ENCODE measurements around the gene NEDD4L.
"Not testable (repeated sequence)": the region's sequence is repeated elsewhere in the genome, so short reads cannot be mapped to it uniquely, and the experiment has no call there.

Gene NEDD4L

GRCh38 chr18:58158459-58158858 lies 114.4 kb downstream of the NEDD4L start:
- no peak for DNase-seq

DNA sequence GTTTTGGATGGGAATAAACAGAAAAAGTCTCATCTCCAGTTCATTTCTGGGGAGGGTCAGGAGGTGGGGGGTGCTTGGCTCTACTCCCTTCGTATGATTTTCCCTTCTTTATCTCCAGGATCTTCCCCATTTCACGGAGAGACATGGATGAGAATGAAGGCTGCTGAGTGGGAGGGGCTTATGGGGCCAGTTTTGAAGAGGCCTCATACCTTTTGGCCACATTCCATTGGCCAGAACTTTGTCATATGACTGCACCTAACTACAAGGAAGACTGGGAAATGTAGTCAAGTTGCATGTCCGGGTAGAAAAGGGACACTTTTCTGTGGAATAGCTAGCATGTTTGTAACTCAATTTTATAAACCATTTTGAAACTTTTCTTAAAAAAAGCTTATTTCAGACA lies 117.6 kb downstream of the NEDD4L start:
- DNase-seq, result no peak

DNA sequence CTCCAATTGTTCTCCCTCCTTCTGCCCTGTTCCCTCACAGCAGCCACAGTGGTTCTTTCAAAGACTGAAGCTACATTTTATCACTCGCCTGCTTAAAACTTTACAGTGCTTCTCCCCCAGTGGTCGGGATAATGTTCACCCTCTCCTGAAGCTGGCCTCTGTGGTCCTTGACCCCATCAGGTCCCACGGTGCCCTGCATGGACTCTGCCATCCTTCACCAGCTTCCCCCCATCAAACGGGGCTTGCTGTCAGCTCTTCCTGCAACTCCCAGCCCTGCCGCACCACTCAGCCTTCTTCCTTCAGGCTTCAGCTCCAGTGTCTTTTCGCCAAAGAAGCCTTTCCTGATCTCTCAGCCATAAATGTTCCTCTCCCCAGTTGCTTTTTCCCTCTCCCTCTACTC lies 118.1 kb downstream of the NEDD4L start:
- DNase-seq, result no peak

DNA sequence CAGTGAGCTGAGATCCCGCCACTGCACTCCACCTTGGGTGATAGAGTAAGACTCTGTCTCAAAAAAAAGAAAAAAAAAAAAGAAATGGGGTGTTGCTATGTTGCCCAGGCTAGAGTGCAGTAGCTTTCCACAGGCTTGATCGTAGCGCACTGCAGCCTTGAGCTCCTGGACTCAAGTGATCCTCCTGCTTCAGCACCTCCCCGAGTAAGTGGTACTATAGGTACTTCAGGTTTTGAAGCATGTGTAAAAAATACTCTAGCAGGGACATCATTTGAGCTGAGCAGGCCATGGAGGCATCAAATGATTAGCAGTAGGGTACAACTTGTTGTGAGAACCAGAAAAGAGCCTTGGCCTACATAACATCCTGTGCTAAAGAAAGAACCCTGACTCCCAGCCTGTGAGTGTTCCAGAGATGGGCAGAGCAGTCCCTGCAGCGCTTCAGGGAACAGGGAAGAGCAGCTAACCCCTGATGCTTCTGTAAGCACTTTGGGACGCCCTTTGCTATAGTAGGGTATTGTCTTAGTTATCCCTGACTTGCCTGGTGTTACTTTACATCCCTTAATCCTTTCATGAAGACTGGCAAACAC lies 119.1 kb downstream of the NEDD4L start:
- DNase-seq, result no peak

- no peak for DNase-seq
These were observed 122.3 kb downstream of the NEDD4L start for GRCh38 chr18:58166278-58166844.

- no peak for DNase-seq
These were observed 123.0 kb downstream of the NEDD4L start for GRCh38 chr18:58167073-58167472.

GRCh38 chr18:58168221-58168620 lies 124.2 kb downstream of the NEDD4L start:
- DNase-seq, result no peak

- DNase-seq, result no peak
These were observed 125.0 kb downstream of the NEDD4L start for GRCh38 chr18:58168993-58169392.

DNA sequence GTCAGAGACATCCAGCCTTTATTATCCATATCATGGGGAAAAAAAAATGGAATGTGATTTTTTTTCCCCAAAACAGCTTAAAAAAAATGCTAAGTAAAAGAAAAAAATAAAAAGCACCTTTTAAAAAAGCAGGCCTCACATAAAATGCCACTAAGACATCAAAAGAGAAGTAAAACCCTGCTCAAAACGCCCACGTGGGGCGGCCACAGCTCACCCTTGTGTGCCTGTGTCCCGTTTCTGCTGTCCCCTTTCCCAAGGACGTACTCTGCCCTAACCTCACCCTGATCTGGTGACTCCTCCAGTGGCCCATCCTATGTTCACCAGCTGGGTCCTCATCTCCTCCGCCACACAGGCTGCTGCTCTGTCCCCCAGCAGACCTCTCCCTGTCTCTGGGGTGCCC lies 125.4 kb downstream of the NEDD4L start:
- no peak for DNase-seq

DNA sequence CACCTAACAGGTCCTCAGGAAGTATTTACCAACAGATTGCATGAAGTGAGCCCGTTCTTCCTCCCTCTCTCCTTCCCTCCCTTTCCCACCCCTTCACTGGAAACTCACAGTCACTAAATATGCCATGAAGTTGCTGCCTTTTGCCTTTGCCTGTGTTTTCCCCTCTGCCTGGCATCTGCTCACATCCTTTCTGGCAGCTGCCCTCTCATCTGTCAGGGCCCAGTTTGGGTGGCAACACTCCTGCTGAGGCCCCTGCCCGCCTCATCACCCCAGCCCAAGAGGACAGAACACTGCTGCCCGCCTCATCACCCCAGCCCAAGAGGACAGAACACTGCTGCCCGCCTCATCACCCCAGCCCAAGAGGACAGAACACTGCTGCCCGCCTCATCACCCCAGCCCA lies 126.0 kb downstream of the NEDD4L start:
- DNase-seq, result not testable (repeated sequence)

DNA sequence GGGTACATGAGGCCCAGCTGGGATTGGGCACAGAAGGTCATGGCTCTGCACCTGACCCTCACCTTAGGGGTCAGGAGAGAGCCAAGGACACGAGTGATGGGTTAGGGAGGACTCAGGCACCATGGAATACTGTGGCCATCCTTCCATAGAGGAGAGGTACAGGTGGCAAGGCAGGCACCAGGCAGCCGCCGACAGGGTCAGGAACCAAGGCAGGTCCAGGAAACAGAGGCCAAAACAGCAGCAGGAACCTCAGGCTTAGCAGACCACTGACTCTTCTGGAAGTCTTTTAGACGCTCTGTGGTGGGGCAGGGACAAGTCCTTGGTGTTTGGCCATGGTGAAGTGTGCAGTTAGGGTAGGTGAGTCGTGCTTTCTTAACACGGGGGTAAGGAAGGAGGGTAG lies 128.0 kb downstream of the NEDD4L start:
- no peak for DNase-seq

GRCh38 chr18:58174285-58174684 lies 130.3 kb downstream of the NEDD4L start:
- DNase-seq, result no peak

DNA sequence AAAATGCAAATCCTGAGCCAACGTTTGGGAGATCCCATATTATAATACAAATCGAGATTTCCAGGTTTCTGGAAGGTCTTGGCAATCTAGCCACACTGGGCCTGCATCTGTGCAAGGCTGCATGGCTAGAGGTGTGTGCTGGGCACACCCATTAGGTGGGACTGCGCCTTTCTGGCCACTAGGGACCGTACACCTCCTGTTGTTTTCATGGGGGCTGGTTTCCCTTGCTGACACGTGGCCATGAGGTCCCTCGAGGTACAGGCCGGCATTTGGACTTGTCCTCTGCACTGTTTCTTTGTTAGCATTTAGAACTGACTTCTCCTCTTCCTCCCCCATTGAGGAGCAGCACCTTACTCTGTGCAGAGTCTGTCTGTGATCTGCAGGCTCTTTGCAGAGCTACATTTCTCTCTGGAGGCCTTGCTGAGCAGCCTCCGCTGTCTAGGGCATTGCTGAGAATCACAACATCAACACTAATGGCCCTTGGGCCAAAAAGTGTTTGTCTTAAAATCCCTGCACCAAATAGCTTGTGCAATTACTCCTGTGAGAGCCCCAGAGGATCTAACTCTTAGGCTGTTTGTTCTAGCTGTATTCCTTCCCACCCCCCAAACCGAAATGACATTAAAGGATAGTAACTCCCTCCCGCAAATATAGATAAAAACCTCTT lies 131.2 kb downstream of the NEDD4L start:
- no peak for DNase-seq

- DNase-seq, result no peak
These were observed 131.8 kb downstream of the NEDD4L start for GRCh38 chr18:58175786-58176176.

DNA sequence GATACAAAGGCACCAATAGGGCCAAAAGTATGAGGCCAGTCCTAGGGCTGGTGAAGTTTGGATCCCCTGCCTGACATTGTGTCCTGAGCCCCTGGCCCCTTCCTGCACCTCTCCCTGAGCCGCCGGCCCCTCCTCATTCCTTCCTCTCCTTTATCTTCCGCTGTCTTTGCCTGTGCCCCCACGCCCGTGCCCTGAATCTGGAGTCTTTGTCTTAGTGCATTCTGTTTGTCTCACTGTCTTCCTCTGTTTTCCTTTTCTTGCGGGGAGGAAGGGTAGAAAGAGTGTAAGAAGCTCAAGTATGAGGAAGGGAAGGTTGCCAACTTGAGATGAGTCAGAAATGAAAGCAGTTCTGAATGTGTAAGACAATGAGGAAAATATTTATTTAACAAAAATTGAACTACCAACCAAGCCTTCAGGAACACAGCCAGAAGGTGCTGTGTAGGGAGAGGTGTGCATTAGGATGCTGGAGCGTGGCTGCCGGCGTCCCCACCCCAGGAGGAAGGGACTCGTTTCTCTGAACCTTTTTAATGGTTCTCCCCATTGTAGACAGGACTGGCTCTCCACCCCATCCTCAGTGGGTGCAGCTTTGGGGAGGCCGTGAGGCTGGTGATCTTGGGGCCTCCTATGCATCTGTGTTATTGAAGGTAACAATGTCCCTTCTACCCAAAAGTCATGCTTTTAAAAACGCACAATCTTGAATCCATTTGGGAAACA lies 133.1 kb downstream of the NEDD4L start:
- no peak for DNase-seq

DNA sequence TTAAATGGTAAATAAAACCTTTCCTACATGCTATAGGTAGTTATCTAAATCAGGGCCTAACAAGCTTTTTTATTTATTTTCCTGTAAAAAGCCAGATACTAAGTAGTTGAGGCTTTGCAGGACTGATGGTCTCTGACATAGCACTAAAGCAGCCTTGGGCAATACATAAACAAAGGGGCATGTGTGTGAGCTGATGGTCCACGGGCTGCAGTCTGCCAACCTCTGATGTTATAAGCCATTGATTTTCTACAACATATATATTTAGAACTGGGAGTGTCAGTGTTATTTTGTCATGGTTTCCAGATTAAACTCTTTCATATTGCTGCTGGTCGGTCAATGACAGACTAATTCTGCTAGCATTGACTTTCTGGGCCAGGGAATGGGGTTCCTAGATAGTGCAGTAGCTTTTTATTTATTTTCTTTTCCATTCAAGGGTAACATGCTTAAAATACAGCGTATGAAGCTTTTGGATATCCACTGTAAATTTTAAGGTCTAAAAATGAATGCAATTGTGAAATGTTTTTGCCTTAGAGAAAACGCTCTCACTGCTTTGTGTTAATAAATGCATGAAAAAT lies 134.0 kb downstream of the NEDD4L start:
- no peak for DNase-seq

DNA sequence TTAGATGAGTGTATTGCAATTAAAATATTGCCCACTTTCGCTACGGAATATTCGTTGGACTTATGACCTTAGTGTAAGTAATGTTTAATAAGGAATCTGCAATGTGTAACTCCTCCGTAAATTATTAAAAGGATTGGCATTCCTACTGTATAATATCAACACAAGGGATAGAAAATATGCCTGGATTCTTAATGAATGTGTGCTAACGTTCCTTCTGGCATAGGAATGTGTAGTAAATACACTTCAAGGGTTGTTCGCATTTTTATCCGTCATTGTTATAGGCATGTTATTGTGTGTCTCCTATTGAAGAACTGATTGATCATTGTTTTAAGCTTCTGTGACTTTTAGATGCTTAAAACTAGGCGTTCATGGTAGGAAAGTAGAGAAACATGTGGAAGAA lies 134.5 kb downstream of the NEDD4L start:
- no peak for DNase-seq

- DNase-seq, result no peak
These were observed 136.1 kb downstream of the NEDD4L start for GRCh38 chr18:58180172-58180571.

DNA sequence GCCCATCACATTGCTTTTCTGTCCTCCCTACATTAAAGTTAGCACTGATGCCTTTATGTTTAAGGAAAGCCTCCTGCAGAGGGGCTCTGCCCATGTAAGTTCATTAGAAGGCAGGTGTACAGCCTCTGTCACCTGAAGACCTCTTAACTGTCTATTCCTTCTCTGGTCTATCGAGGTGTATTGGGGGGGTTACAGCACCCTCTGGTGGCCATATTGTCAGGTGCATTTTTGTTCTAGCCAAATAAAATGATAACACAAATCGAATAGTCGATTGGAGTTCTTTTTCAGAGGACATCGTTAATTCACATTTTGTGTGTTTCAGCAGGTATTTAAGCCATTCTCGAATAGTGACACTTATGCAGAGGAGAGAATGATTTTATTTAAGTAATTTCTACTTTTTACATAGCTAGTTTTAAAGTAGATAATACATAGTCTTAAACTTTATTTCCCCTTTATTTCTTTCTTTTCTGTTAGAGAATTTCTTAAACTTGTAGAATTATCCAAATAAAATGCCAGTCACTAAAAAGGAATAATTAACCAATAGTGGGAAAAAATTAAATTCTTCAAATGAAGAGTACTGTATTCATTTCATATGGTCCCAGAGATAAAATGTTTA lies 136.8 kb downstream of the NEDD4L start:
- DNase-seq, result peak; percentile 19 to 36

- DNase-seq, result no peak
These were observed 138.0 kb downstream of the NEDD4L start for GRCh38 chr18:58181988-58182387.

GRCh38 chr18:58183226-58183625 lies 139.2 kb downstream of the NEDD4L start:
- DNase-seq, result no peak

DNA sequence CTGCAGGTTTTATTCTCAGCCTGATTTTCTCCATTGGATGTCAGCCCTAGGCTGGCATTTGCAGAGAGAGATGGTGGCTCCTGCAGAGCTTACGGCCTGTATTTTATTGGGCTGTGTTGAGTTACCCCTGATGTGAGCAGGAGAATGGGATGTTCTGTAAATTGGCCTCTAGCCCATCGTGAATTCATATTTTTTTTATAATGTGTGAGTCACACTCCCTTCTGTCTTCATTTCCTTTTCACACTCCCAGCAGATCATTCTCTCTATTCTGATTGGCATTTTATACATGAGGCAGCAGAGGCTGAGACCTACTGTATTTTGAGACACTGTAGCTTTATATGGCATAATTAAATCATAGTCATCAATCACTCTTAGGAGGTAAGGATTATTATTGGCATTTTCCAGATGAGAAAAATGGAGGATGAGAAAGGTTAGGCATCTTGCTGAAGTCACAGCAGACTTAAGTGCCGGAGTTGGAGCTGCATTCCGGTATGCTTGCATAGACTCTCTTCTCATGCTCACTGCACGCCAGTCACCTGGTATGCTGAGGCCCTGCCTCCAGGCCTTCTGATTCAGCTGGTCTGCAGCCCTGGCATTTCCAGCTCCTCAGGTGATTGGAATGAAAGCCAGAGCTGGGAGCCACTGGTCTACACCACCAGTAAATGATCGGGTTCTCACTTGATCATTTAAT lies 142.4 kb downstream of the NEDD4L start:
- no peak for DNase-seq

DNA sequence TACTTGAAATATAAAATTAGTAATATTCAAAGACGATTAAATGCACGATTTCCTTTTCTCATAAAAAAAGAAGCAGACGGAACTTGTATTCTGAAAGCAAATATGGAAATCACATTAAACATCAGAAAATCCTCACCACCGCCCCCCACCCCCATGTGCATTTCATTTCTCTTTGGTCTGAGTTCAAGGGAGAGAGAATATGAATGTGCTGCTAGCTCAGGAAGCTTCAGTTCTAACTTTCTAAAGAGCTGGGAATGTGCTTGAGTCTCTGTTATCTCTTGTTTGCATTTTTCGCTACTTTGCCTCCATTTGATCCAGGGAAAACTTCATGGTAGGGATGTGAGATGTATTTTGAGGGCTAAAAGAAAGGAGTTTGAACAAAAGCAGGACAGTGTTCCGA lies 143.6 kb downstream of the NEDD4L start:
- no peak for DNase-seq
